AML-193 (cell line): ENCODE results near the gene ZFPM1.
A peak's percentile ranks its signal among the peaks of the same experiment; 100 is the strongest.

ENCODE experiments used
- DNase-seq, 2 experiments: peaks; one replicate each; lab custom pipeline; 2025; lab: John Stamatoyannopoulos, UW

The ZFPM1 gene

GRCh38 chr16:88417684-88418476, 35.2 kb upstream of the ZFPM1 start:
- DNase-seq, result no peak

DNA sequence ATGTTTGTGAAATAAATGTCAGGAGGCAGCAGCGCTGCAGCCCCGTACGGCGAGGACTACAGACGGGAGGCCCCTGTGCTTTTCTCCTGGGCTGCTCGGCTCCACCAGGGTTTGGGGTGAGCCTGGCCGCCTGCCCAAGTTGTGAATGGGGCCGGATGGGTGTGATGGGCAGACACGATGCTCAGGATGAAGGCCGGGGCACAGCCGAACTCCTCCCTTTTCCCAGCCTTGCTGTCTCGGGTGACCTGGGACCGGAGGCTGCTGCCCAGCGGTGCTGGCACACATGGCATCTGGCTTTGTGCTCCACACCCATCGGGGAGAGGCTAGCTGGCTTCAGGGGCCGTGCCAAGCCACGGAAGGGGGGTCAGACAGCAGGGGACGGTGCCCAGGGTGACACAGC, 34.2 kb upstream of the ZFPM1 start:
- no peak for DNase-seq

- no peak for DNase-seq
Measured at GRCh38 chr16:88419790-88420189, 33.3 kb upstream of the ZFPM1 start.

DNA sequence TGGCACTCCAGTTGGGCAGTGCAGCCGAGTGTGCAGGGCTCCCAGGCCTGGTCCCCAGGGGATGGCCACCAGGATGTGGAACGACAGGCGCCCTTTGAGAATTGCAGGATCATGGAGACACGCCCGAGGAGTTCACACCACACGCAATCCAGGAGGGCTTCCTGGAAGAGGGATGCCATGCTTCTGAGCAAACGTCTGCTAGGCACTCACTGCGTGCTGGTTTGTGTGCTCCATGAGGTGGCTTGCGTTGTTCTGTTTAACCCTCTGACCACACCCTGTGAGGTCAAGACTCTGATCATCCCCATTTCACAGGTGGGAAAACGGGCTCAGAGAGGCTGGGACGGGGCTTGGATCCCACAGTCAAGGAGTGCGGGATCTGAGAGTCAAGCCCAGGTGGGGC, 32.6 kb upstream of the ZFPM1 start:
- DNase-seq, result no peak

DNA sequence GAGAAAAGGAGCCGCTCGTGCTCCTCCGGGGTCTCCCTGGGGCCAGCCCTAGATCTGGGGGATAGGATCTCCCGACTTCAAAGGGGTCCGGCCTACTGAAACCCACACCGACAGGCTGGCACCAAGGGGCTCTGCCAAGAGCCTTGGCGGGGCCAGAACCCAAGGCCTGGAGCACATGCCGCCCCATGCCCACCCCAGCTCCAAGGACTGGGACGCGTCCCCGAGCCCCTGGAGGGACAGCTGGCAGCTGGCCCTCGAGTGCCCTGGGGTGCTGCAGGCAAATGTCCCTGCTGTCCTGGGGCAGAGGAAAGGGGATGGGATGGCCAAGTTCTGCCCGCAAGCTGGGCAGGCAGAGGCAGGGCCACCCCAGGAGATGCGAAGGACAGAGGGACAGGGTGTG, 31.8 kb upstream of the ZFPM1 start:
- DNase-seq, result no peak

- DNase-seq, result no peak
Measured at GRCh38 chr16:88421871-88422433, 31.1 kb upstream of the ZFPM1 start.

DNA sequence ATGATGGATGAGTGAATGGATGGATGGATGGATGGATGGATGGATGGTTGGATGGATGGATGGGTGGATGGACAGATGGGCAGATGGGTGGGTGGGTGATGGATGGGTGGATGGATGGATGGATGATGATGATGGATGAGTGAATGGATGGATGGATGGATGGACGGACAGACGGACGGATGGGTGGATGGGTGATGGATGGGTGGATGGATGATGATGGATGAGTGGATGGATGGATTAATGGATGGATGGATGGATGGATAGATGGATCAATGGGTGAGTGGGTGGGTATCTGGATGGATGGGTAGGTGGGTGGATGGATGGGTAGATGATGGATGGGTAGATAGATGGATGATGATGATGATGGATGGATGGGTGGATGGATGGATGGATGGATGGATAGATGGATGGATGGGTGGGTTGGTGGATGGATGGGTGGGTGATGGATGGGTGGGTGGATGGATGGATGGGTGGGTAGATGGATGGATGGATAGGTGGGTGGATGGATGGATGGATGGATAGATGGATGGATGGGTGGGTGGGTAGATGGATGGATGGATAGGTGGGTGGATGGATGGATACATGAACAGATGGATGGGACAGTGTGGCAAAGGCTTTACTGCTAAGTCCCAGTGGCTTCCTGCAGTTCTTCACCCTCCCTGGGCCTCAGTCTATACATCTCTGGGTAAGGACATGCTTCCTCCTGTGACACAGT, 30.2 kb upstream of the ZFPM1 start:
- DNase-seq, result no peak

DNA sequence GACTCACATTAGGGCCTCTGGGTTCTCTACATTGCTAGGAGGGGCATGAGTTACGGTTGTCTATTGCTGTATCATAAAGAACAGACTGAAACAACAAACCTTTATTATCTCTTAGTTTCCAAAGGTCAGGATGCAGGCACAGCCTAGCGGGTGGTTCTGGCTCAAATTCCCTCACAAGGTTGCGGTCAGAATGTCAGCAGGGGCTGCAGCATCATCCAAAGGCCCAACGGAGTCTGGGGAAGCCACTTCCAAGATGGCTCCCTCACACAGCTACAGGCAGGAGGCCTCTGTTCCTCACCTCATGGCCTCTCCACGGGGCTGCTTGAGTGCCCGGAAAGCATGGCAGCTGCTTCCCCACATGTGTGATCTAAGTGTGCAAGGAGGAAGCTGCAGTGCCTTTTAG, 29.6 kb upstream of the ZFPM1 start:
- no peak for DNase-seq

DNA sequence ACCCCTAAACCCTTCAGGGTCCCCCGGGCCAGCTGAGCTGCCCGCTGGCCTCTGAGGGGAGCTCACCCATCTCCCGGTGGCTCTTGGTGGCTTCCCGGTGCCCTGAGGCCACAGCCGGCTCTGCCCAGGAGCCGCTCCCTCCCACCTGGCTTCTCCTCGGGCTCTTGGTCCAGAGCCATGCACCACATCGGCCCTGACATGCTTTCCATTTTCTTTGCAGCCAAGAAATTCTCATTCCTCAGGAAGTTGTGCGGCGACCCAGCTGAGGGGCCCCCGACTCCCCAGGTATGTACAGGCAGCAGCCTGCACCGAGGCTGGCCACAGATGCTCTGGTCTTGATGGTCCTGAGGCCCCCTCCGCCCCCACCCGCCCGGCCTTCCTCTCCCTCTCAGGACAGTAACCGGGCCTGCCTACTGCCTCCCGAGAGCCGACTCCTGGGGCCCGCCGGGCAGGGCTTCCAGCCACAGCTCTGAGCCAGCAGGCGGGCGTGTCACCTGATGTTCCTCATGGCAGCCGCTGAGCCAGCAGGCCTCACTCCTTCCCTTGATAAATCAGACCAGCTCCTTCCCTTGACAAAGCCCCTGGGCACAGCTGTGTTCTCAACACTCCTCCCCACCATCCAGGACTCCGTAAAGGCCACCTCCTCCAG, 28.4 kb upstream of the ZFPM1 start:
- DNase-seq, result no peak

DNA sequence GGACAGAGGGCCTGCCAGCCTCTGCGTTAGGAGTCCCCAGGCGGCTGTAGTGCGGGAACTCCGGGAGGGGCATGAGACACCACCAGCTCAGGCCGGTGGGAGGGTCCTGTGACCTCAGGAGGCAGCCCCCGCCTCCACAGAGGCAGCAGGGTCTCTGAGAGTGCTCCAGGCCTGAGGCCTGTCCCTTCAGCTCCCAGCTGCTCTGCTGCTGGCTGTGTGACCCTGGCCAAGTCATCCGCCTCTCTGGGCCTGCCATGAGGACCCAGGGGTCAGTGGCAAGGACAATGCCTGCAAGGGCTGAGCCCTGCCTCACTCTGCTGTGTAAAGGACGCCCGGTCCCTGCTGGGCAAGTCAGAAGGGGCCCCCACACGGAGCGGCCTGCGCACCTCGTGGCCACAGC, 27.1 kb upstream of the ZFPM1 start:
- DNase-seq, result no peak

- no peak for DNase-seq
Measured at GRCh38 chr16:88427376-88427775, 25.7 kb upstream of the ZFPM1 start.

DNA sequence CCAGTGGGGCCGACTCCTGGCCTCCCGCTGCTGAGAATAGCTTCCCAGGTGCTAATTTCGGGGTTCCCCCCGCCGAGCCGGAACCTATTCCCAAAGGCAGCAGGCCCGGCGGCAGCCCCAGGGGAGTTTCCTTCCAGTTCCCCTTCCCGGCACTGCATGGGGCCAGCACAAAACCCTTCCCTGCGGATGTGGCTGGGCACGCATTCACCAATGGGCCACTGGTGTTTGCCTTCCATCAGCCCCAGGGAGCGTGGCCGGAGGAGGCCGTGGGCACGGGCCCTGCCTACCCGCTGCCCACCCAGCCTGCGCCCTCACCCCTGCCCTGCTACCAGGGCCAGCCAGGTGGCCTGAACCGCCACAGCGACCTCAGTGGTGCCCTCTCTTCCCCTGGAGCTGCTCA, 24.9 kb upstream of the ZFPM1 start:
- no peak for DNase-seq

DNA sequence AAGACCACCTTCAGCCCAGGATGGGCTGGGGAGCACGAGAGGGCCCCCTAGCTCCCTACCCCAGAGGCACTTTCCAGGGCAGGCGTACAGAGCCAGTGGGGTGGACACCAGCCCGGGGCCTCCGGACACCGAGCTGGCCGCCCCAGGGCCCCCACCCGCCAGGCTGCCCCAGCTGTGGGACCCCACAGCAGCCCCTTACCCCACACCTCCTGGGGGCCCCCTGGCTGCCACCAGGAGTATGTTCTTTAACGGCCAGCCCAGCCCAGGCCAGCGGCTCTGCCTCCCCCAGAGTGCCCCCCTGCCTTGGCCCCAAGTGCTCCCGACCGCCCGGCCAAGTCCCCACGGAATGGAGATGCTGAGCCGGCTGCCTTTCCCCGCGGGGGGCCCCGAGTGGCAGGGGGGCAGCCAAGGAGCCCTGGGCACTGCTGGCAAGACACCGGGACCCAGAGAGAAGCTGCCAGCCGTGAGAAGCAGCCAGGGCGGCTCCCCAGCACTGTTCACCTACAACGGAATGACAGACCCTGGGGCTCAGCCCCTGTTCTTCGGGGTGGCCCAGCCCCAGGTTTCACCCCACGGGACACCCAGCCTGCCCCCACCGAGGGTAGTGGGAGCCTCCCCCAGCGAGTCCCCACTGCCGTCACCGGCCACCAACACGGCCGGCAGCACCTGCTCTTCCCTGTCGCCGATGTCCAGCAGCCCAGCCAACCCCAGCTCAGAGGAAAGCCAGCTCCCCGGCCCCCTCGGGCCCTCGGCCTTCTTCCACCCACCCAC, 24.3 kb upstream of the ZFPM1 start:
- DNase-seq, result no peak

DNA sequence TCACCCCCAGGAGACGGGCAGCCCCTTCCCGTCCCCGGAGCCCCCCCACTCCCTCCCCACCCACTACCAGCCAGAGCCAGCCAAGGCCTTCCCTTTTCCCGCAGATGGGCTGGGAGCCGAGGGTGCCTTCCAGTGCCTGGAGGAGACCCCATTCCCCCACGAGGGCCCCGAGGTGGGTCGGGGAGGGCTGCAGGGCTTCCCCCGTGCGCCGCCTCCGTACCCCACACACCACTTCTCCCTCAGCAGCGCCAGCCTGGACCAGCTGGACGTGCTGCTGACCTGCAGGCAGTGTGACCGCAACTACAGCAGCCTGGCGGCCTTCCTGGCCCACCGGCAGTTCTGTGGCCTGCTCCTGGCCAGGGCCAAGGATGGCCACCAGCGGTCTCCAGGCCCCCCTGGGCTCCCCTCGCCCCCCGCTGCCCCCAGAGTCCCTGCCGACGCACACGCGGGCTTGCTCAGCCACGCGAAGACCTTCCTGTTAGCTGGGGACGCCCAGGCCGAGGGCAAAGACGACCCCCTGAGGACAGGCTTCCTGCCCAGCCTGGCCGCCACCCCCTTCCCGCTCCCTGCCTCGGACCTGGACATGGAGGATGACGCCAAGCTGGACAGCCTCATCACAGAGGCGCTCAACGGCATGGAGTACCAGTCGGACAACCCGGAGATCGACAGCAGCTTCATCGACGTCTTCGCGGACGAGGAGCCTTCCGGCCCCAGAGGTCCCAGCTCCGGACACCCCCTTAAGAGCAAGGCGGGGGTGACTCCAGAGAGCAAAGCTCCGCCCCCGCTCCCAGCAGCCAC, 23.5 kb upstream of the ZFPM1 start:
- no peak for DNase-seq

DNA sequence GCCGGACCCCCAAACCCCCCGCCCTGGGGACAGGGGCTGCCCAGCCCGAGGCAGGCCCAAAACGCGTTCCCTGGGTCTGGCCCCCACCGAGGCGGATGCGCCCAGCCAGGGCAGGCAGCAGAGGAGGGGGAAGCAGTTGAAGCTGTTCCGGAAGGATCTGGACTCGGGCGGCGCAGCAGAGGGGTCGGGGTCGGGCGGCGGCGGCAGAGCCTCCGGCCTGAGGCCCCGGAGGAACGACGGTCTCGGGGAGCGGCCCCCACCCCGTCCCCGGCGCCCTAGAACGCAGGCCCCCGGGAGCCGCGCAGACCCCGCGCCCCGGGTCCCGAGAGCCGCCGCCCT, 22.9 kb upstream of the ZFPM1 start:
- no peak for DNase-seq

- DNase-seq, result peak; percentile 16 to 19
Measured at GRCh38 chr16:88430524-88431446, 22.3 kb upstream of the ZFPM1 start.

- DNase-seq, result no peak
Measured at GRCh38 chr16:88431651-88432050, 21.4 kb upstream of the ZFPM1 start.

DNA sequence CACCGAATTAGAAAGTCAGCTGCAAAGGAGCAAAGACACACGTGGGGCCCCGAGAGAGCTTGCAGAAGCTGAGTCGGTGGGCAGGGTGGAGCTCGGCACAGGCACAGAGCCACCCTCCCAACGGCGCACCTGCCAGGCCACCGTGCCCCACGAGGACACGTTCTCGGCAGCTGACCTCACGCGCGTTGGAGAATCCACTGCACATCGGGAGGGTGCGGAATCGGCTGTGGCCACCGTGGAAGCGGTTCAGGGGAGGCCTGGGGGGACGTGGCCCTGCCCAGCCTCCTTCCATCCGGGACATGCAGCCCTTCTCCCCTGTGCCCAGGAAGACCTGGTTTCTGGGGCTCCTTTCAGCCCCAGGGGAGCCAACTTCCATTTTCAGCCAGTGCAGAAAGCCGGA, 20.9 kb upstream of the ZFPM1 start:
- no peak for DNase-seq

DNA sequence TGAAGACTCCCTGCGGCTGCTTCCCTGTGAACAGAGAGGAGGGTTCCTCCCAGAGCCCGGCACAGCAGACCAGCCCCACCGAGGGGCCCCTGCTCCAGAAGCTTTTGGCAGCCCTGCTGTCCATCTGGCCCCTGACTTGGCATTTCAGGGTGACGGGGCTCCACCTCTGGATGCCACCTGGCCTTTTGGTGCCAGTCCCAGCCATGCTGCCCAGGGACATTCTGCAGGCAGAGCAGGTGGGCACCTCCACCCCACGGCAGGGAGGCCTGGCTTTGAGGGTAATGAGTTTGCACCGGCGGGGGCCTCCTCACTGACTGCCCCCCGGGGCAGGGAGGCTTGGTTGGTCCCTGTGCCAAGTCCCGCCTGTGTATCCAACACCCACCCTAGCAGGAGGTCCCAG, 20.3 kb upstream of the ZFPM1 start:
- no peak for DNase-seq

DNA sequence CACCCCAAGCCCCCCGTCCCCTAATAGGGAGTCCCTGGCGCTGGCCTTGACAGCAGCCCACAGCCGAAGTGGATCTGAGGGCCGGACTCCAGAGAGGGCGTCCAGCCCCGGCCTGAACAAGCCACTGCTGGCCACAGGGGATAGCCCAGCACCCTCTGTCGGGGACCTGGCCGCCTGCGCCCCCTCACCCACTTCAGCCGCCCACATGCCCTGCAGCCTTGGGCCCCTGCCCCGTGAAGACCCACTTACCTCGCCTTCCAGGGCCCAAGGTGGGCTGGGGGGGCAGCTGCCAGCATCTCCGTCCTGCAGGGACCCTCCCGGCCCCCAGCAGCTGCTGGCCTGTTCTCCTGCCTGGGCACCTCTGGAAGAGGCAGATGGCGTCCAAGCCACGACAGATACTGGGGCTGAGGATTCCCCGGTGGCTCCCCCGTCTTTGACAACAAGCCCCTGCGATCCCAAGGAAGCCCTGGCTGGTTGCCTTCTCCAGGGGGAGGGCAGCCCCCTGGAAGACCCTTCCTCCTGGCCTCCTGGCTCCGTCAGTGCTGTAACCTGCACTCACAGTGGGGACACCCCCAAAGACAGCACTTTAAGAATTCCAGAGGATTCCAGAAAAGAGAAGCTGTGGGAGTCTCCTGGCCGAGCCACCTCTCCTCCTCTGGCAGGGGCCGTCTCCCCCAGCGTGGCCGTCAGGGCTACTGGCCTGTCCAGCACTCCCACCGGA, 19.3 kb upstream of the ZFPM1 start:
- DNase-seq, result no peak
